ENCODE data around the gene FADS1.
A peak's percentile ranks its signal among the peaks of the same experiment; 100 is the strongest.

Gene FADS1

GRCh38 chr11:61817471-61818202 lies 834 bp upstream of the FADS1 start:
- no peak for DNase-seq

- DNase-seq = peak; percentile 72 to 75
Measured at GRCh38 chr11:61815790-61816735, 740 bp downstream of the FADS1 start.

- peak; percentile 92 to 94 for DNase-seq
Measured at GRCh38 chr11:61814958-61815789, 1.6 kb downstream of the FADS1 start.

GRCh38 chr11:61814247-61814957 lies 2.4 kb downstream of the FADS1 start:
- peak in 1 of 2 experiments; percentile 32 for DNase-seq

GRCh38 chr11:61812736-61813411 lies 3.9 kb downstream of the FADS1 start:
- DNase-seq = no peak

- no peak for DNase-seq
Measured at GRCh38 chr11:61811831-61812230, 5.0 kb downstream of the FADS1 start.

GRCh38 chr11:61810671-61811175 lies 6.1 kb downstream of the FADS1 start:
- no peak for DNase-seq

GRCh38 chr11:61806785-61807184 lies 10.0 kb downstream of the FADS1 start:
- no peak for DNase-seq

- DNase-seq = no peak
Measured at GRCh38 chr11:61805146-61805545, 11.7 kb downstream of the FADS1 start.

GRCh38 chr11:61803889-61804647 lies 12.7 kb downstream of the FADS1 start:
- no peak for DNase-seq

GRCh38 chr11:61802605-61803004 lies 14.2 kb downstream of the FADS1 start:
- no peak for DNase-seq

GRCh38 chr11:61800331-61801281 lies 16.2 kb downstream of the FADS1 start:
- DNase-seq = no peak

GRCh38 chr11:61799665-61800284 lies 17.0 kb downstream of the FADS1 start:
- no peak for DNase-seq

- peak; percentile 29 to 38 for DNase-seq
Measured at GRCh38 chr11:61797263-61797944, 19.4 kb downstream of the FADS1 start.

- no peak for DNase-seq
Measured at GRCh38 chr11:61795876-61796526, 20.8 kb downstream of the FADS1 start.

- no peak for DNase-seq
Measured at GRCh38 chr11:61795459-61795858, 21.3 kb downstream of the FADS1 start.

GRCh38 chr11:61794579-61794978 lies 22.2 kb downstream of the FADS1 start:
- DNase-seq = no peak

- DNase-seq = no peak
Measured at GRCh38 chr11:61793829-61794204, 23.0 kb downstream of the FADS1 start.

Data from NCI-H1930 (cell line).